AG10803 (cell line): ENCODE results near the gene NMRAL1.

ENCODE experiments used
- DNase-seq: peaks from one replicate; pipeline ENCODE4 v3.0.0; 2010; ENCODE audit warnings: low read depth
- H3K4me3 ChIP-seq: 2 replicates; pipeline ENCODE4 v1.5.1; 2011; ENCODE audit warnings: mild to moderate bottlenecking, low read length, control low read depth
- CTCF ChIP-seq: conservative IDR thresholded peaks from 2 replicates; pipeline ENCODE4 v1.5.1; 2011; ENCODE audit warnings: mild to moderate bottlenecking, low read length, control low read depth, inconsistent platforms

NMRAL1 gene

GRCh38 chr16:4505356-4506147, 31.1 kb upstream of the NMRAL1 start:
- TF ChIP-seq CTCF: no peak
- H3K4me3 ChIP-seq: no peak overlapping the region
- no peak for DNase-seq

- TF ChIP-seq CTCF: no peak
- peak overlapping the region; percentile 31 for H3K4me3 ChIP-seq
- DNase-seq: peak; percentile 35
These were observed 26.6 kb upstream of the NMRAL1 start for GRCh38 chr16:4501071-4501478.

- peak overlapping the region; percentile 31 for H3K4me3 ChIP-seq
- no peak for TF ChIP-seq CTCF
- DNase-seq: peak; percentile 81
These were observed 25.8 kb upstream of the NMRAL1 start for GRCh38 chr16:4500272-4500671.

GRCh38 chr16:4499196-4499555, 24.8 kb upstream of the NMRAL1 start:
- TF ChIP-seq CTCF: no peak
- no peak for DNase-seq
- no peak overlapping the region for H3K4me3 ChIP-seq

- TF ChIP-seq CTCF: no peak
- H3K4me3 ChIP-seq: no peak overlapping the region
- no peak for DNase-seq
These were observed 24.2 kb upstream of the NMRAL1 start for GRCh38 chr16:4498546-4499195.

GRCh38 chr16:4496305-4496704, 21.9 kb upstream of the NMRAL1 start:
- no peak for TF ChIP-seq CTCF
- H3K4me3 ChIP-seq: no peak overlapping the region
- DNase-seq: peak; percentile 51

- no peak for DNase-seq
- H3K4me3 ChIP-seq: no peak overlapping the region
- TF ChIP-seq CTCF: no peak
These were observed 21.3 kb upstream of the NMRAL1 start for GRCh38 chr16:4495766-4496165.
